Transverse colon (tissue), 4 donors: ENCODE data around the gene FBXL17. TPM values are rescaled to one million over a fixed set of nuclear protein-coding genes. Genes with fewer than 3 reads are reported as not detected.

ENCODE experiments used
- DNase-seq: peaks from one replicate; pipeline ENCODE4 v3.0.0-alpha.2; 2019
- H3K27ac ChIP-seq, 4 donors: fragments of 200-600 bp; sonication (generic); 2 replicates each; pipeline ENCODE4 v1.5.1; 2016 to 2018; ENCODE audit warnings: inconsistent platforms in 4 of 4
- H3K27me3 ChIP-seq: fragments of 200-600 bp; sonication (generic); 2 replicates; pipeline ENCODE4 v1.5.1; 2017; ENCODE audit warnings: inconsistent platforms
- H3K36me3 ChIP-seq, 4 donors: fragments of 200-600 bp; sonication (generic); 2 replicates each; pipeline ENCODE4 v1.5.1; 2017 to 2019; ENCODE audit warnings: inconsistent platforms in 4 of 4
- H3K4me1 ChIP-seq, 4 donors: fragments of 200-600 bp; sonication (generic); 2 replicates each; pipeline ENCODE4 v1.5.1; 2017 to 2020; ENCODE audit warnings: inconsistent platforms in 4 of 4
- H3K4me3 ChIP-seq, 4 donors: fragments of 200-600 bp; sonication (generic); 1 replicate in 1 of 4; 2 replicates in 3 of 4; pipeline versions ENCODE4 v1.5.1 to v1.6.1; 2017 to 2019; ENCODE audit warnings: inconsistent platforms in 4 of 4
- H3K9me3 ChIP-seq, 2 donors: fragments of 200-600 bp; sonication (generic); 2 replicates each; pipeline ENCODE4 v1.5.1; 2017 to 2019; ENCODE audit warnings: inconsistent platforms in 2 of 2
- CTCF ChIP-seq, 5 experiments: fragments of 200-600 bp in 3 of 5; fragments of 450-650 bp in 2 of 5; sonication (generic) in 3 of 5; IDR thresholded peaks; 1 replicate in 2 of 5; 2 replicates in 3 of 5; pipeline ENCODE4 v1.5.1; 2016 to 2017; ENCODE audit warnings: antibody characterized with exemption in 5 of 5, inconsistent platforms in 3 of 5, mild to moderate bottlenecking in 2 of 5, moderate library complexity in 1 of 5
- EP300 ChIP-seq: sonication (generic); formaldehyde crosslinking; IDR thresholded peaks from one replicate; pipeline ENCODE4 v1.6.1; 2017; ENCODE audit warnings: antibody characterized with exemption, low read depth
- POLR2A ChIP-seq: fragments of 450-650 bp; IDR thresholded peaks from one replicate; pipeline ENCODE4 v1.6.1; 2016; ENCODE audit warnings: antibody characterized with exemption, mild to moderate bottlenecking, moderate library complexity
- POLR2AphosphoS5 ChIP-seq, 3 donors: sonication (generic); formaldehyde crosslinking; IDR thresholded peaks; one replicate each; pipeline ENCODE4 v1.6.1; 2016; ENCODE audit warnings: antibody characterized with exemption in 3 of 3
- WGBS, 2 donors: methylation state at CpG; one replicate each; pipeline ENCODE4 v1.1.5; 2018; ENCODE audit warnings: low coverage in 1 of 2; 5-methylcytosine and 5-hydroxymethylcytosine counted together
- in situ Hi-C, 4 donors: fragments of 200-750 bp; cut with MboI; loops; one replicate each; pipeline versions ENCODE4 v1.15.0 to v1.15.1; 2017; ENCODE audit warnings: low sequenced_read_pairs in 3 of 4, low pct_ligation_motif_present in 1 of 4, low pct_unique_long_range_greater_than_20kb in 1 of 4
- intact Hi-C: fragments of 100-400 bp; cut with DNase I; formaldehyde crosslinking; loops from one replicate; pipeline ENCODE4 v1.15.1; 2023; ENCODE audit warnings: low total_unique reads
- total RNA-seq, 4 donors: library from RNA; depleted of rRNA; stranded (reverse); fragments of >200 nt; gene quantifications; one replicate each; pipeline ENCODE4 v1.1.0, GENCODE V29; 2016

The FBXL17 gene
- total RNA-seq, 4 donors from 2014 or later, result 17.7 to 99.5 (median 24.6) TPM

DNA sequence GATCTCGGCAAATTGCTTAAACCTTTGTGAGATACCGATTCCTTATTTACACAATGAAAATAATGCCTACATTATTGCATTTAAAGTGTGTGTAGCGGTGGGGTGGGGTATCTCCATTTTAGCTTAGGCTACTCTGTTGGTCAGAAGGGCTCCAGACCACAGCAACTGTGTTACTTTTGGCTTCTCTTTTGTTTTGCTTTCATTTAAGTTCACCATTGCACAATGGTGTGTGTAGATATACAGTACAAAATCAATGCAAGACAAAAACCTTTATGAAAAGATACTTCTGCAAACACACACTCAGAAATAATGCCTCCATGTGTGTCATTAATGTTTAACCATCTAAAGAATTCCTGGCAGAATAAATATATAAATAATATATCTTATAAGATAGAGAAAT is 279.4 kb downstream of the FBXL17 start:
- no peaks in the 10 kb centered on the region for H3K9me3 ChIP-seq
- H3K36me3 ChIP-seq, result no peaks in the 10 kb centered on the region
- TF ChIP-seq EP300 (no peak), CTCF (IDR thresholded peaks at IDR 0.05) (no peak), POLR2AphosphoS5 (IDR thresholded peaks at IDR 0.05) (no peak), POLR2A (no peak)
- no peaks in the 10 kb centered on the region for H3K27me3 ChIP-seq
- DNase-seq, result no peak
- H3K4me1 ChIP-seq, result no peaks in the 10 kb centered on the region
- in situ Hi-C loops, result no loop called here
- no peak overlapping the region for H3K4me3 ChIP-seq
- no peak overlapping the region for H3K27ac ChIP-seq
- 91 to 95% methylated on average over 3 of the region's 3 CpGs for WGBS, 2 donors
- intact Hi-C loops, result no loop called here

DNA sequence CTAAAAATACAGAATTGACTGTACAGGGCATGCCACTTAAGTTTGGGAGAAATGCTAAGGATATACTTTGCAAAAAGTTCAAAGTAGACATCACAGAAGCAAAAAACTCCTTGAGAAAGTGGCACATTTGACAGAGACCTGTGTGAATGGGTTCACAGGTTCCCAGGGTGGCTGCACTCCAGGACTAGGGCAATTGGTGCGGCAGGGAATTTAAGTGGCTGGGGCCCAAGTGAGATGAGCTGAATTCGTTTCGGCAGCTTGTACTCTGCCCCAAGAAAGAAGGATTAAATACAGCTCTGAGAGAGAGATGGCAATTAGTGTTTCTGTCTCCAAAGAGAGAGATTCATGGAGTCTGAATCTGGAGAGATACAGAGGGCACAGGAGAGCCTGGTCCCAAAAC is 280.1 kb downstream of the FBXL17 start:
- TF ChIP-seq POLR2A (no peak), POLR2AphosphoS5 (IDR thresholded peaks at IDR 0.05) (no peak), CTCF (IDR thresholded peaks at IDR 0.05) (no peak), EP300 (no peak)
- H3K27ac ChIP-seq, result no peak overlapping the region
- 85 to 90% methylated on average over 3 of the region's 3 CpGs for WGBS, 2 donors
- no peaks in the 10 kb centered on the region for H3K9me3 ChIP-seq
- H3K4me1 ChIP-seq, result no peaks in the 10 kb centered on the region
- intact Hi-C loops, result no loop called here
- DNase-seq, result no peak
- H3K36me3 ChIP-seq, result no peaks in the 10 kb centered on the region
- H3K27me3 ChIP-seq, result no peaks in the 10 kb centered on the region
- in situ Hi-C loops, result no loop called here
- H3K4me3 ChIP-seq, result no peak overlapping the region

DNA sequence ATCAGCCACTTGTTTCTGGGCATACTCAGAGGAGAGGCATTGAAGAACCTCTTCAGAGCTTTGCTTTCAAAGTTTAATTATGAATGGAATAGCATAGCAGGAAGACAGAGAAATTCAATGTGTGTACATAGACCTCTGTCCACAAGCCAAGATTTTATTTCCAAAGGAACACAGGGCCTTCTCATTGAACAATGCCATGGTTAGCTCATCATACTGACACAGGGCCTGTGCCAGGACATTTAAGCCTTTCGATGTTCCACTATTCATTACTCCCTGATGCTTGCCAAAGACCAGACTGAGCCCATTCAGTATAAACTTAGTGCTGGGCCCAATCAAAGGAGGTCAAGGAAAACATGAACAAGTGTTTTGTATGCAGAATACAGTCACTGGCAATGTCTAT is 280.8 kb downstream of the FBXL17 start:
- TF ChIP-seq POLR2AphosphoS5 (IDR thresholded peaks at IDR 0.05), result no peak
- no peak for TF ChIP-seq CTCF (IDR thresholded peaks at IDR 0.05)
- no peak for TF ChIP-seq POLR2A
- no peak for TF ChIP-seq EP300
- Histone ChIP-seq H3K9me3 (no peaks in the 10 kb centered on the region), H3K36me3 (no peaks in the 10 kb centered on the region), H3K27ac (no peak overlapping the region), H3K4me3 (no peak overlapping the region), H3K4me1 (no peaks in the 10 kb centered on the region), H3K27me3 (no peaks in the 10 kb centered on the region)
- WGBS, 2 donors, result 41% methylated on average over 1 of the region's 1 CpG; no CpG with 5 or more reads in 1 of the 2 donors
- no peak for DNase-seq
- in situ Hi-C loops (no loop called here), intact Hi-C loops (no loop called here)

- no peaks in the 10 kb centered on the region for H3K27me3 ChIP-seq
Observed at GRCh38 chr5:108094800-108095199, 287.1 kb downstream of the FBXL17 start.

More at GRCh38 chr5:108094800-108095199, 287.1 kb downstream of the FBXL17 start:
- Histone ChIP-seq H3K27ac (no peak overlapping the region), H3K9me3 (no peaks in the 10 kb centered on the region), H3K4me1 (no peaks in the 10 kb centered on the region), H3K4me3 (no peak overlapping the region), H3K36me3 (no peaks in the 10 kb centered on the region)
- no peak for DNase-seq
- intact Hi-C loops (no loop called here), in situ Hi-C loops (no loop called here)
- no peak for TF ChIP-seq CTCF (IDR thresholded peaks at IDR 0.05)
- no peak for TF ChIP-seq EP300
- no peak for TF ChIP-seq POLR2AphosphoS5 (IDR thresholded peaks at IDR 0.05)
- no peak for TF ChIP-seq POLR2A
- WGBS, 2 donors, result 70 to 74% methylated on average over 1 of the region's 1 CpG
